RKO (cell line): ENCODE measurements around the gene DHX34.
A peak's percentile ranks its signal among the peaks of the same experiment; 100 is the strongest.
"Not testable (repeated sequence)": the region's sequence is repeated elsewhere in the genome, so short reads cannot be mapped to it uniquely, and the experiment has no call there.

Experiments used
- DNase-seq: peaks from one replicate; pipeline ENCODE4 v3.0.0-alpha.2; 2016; ENCODE audit warnings: low spot score

The DHX34 gene

GRCh38 chr19:47324502-47324901, 24.6 kb upstream of the DHX34 start:
- no peak for DNase-seq

GRCh38 chr19:47330466-47330869, 18.6 kb upstream of the DHX34 start:
- no peak for DNase-seq

GRCh38 chr19:47331490-47331889, 17.6 kb upstream of the DHX34 start:
- no peak for DNase-seq

DNA sequence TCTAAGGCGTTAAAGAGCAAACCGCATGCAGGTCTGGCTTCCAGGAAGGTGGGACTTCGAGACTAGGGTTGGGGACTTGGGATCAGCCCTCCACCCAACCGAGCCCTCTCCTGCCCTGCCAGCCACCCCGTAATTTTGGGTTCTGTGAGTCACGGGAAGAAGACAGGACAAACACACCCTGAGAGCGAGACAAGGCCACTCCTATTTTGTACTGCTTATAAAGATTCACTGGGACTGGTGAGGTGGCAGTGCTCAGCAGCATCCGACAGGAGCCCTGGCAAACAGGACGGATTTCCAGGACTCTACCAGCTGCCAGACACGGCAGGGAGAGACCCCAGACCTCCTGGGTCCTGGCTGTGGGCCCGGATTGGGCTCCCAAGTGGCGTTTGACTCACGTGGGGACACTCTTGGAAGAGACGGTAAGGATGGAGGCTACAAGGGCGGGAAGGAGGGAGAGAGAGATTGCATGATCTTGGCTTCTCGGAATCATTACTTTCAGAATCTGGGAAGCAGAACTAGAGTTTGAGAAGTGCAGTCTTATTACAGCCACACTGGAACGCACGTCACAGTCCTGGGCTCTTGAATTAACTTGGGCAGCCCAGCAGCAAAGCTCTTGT, 17.1 kb upstream of the DHX34 start, which contains the start of gene C5AR2:
Gene C5AR2, plus strand, starts transcription at position 245 of the 617 bp plus-strand sequence. CDS start 8,625 bp downstream, outside the sequence.
- DNase-seq: no peak

DNA sequence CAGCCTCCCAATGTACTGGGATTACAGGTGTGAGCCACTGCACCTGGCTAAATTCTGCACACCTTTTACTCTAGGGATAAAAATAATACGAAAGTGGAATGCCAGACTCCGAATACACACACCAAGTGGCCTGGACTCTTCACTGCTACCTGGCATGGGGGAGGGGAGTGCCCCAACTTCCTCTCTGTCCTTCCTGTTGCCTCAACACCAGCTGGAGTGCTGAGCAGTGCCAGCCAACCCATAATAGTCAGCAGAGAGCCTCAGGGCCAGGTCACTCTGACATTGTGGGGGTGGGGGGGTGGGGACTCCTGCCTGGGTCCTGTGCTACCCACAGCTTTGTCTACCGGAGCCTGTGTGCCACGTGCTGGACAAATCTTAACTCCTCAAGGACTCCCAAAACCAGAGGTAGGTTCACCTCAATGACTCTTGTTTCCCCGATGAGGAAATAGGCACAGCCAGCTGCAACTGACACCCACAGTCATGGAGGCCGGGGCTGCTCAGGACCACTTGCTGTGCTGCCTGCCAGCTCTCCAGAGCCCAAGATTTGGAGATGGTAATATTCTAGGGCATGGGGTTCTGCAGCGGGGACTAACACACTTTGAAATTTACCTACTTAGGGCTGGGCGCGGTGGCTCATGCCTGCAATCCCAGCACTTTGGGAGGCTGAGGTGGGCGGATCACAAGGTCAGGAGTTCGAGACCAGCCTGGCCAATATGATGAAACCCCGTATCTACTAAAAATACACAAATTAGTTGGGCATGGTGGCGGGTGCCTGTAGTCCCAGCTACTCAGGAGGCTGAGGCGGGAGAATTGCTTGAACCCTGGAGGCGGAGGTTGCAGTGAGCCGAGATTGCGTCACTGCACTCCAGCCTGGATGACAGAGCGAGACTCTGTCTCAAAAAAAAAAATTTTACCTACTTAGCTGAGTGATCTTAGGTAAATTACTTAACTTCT, 12.1 kb upstream of the DHX34 start:
- not testable (repeated sequence) for DNase-seq

DNA sequence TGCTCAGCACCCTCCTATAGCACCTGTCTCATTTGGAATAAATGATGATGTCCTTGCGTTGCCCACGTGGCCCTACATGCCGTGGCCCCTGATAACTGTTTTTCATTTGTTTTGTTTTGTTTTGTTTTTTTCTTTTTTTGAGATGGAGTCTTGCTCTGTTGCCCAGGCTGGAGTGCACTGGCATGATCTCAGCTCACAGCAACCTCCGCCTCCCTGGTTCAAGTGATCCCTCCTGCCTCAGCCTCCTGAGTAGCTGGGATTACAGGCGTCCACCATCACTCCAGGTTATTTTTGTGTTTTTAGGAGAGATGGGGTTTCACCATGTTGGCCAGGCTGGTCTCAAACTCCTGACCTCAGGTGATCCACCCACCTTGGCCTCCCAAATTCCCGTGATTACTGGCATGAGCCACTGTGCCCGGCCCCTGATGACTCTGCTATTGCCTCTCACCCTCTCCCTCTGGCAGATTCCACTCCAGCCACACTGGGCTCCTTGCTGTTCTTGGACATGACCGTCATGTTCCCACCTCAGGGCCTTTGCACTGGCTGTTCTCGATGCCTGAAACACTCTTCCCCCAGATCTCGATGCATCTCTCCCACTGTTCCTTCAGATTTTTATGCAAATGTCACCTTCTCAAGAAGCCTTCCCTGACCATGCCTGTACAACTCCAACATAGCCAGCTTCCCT, 9.8 kb upstream of the DHX34 start:
- DNase-seq: no peak

- no peak for DNase-seq
Measured at GRCh38 chr19:47340477-47341208, 8.5 kb upstream of the DHX34 start.

- no peak for DNase-seq
Measured at GRCh38 chr19:47341734-47342133, 7.4 kb upstream of the DHX34 start.

DNA sequence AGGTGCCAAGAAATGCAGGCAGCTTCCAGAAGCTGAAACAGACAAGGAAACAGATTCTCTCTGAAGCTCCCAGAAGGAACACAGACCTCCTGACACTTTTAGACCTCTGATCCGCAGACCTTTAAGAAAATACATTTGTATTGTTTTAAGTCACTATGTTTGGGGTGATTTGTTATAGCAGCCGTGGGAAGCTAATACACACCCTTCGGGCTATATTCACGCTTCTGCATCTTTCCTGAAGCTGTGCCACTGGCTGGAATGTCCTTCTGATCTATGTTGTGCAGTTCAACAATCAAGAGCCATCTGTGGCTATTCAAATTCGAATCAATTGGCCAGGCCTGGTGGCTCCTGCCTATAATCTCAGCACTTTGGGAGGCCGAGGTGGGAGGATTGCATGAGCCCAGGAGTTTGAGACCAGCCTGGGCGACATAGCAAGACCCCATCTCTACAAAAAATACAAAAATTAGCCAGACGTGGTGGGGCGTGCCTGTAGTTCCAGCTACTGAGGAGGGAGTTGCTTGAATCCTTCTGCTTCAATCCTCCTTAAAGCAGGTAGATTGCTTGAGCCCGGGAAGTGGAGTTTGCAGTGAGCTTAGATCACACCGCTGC, 5.8 kb upstream of the DHX34 start:
- no peak for DNase-seq

GRCh38 chr19:47344425-47344824, 4.7 kb upstream of the DHX34 start:
- no peak for DNase-seq

- not testable (repeated sequence) for DNase-seq
Measured at GRCh38 chr19:47346024-47346423, 3.1 kb upstream of the DHX34 start.

DNA sequence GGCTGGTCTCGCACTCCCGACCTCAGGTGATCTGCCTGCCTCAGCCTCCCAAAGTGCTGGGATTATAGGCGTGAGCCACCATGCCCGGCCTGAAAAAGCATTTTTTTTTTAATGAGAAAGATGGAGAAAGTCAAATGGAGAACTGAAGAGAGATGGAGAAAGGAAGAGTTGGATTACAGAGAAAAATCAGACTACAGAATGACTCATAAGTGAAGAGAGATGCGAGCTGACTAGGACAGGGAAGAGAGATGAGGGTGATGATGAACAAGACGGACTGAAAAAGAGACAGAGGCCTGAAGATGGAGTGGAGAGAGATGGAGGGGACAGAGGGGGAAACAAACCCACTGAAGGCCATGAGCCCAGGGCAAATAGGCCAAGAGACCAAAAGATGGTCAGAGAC, 1.5 kb downstream of the DHX34 start:
- DNase-seq: peak; percentile 38

- DNase-seq: peak; percentile 44
Measured at GRCh38 chr19:47351548-47351947, 2.4 kb downstream of the DHX34 start.

DNA sequence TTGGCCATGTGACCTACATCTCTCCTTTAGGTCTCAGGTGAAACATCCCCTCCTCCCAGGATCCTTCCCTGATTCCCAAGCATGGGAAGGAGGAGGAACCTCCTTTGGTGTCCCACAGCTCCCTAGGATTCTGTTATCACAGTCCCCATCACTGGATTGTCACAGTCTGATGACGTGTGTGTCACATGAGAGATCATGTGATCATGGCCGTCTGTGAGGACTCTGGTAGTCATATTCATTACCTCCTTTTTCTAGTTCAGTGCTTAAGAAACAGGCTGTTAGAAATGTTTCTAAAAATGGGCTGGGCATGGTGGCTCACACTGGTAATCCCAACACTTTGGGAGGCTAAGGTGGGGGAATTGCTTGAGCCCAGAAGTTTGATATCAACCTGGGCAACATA, 3.0 kb downstream of the DHX34 start:
- peak; percentile 23 for DNase-seq

DNA sequence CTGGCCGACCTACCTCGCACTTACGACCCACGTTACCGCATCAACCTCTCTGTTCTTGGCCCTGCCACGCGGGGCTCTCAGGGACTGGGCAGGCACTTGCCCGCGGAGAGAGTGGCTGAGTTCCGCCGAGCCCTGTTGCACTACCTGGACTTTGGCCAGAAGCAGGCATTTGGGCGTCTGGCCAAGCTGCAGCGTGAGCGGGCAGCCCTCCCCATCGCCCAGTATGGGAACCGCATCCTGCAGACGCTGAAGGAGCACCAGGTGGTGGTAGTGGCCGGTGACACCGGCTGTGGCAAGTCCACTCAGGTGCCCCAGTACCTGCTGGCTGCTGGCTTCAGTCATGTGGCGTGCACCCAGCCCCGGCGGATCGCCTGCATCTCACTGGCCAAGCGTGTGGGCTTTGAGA, 4.2 kb downstream of the DHX34 start:
- no peak for DNase-seq

- no peak for DNase-seq
Measured at GRCh38 chr19:47356900-47357299, 7.8 kb downstream of the DHX34 start.

GRCh38 chr19:47357788-47358680, 8.9 kb downstream of the DHX34 start:
- DNase-seq: no peak

GRCh38 chr19:47358936-47359335, 9.8 kb downstream of the DHX34 start:
- no peak for DNase-seq

- DNase-seq: no peak
Measured at GRCh38 chr19:47362321-47362720, 13.2 kb downstream of the DHX34 start.

- DNase-seq: no peak
Measured at GRCh38 chr19:47363758-47364531, 14.8 kb downstream of the DHX34 start.
